Measurements from ENCODE around the gene SLAIN2. TPM values are rescaled to one million over a fixed set of nuclear protein-coding genes. Genes with fewer than 3 reads are reported as not detected.

Gene SLAIN2
- total RNA-seq, 1 donor from 2014 or later: 90.5 TPM

- H3K4me1 Mint-ChIP-seq (ENCODE audit: low read depth, unreplicated experiment): peaks cover 1% of the 10 kb centered on the region
- no peaks in the 10 kb centered on the region for H4K20me1 ChIP-seq (ENCODE audit: insufficient read depth, low read length)
- no peak overlapping the region for H3K9ac ChIP-seq (ENCODE audit: low read length)
- H3K4me3 Mint-ChIP-seq (ENCODE audit: unreplicated experiment): no peak overlapping the region
- no peaks in the 10 kb centered on the region for H3K27me3 ChIP-seq (ENCODE audit: insufficient read depth, low read length)
- no peak overlapping the region for H3K4me3 ChIP-seq (ENCODE audit: insufficient read depth, low read depth, low read length)
- H3K36me3 ChIP-seq (ENCODE audit: insufficient read depth, low read length): no peaks in the 10 kb centered on the region
- no peaks in the 10 kb centered on the region for H3K27me3 Mint-ChIP-seq (ENCODE audit: low read depth, unreplicated experiment)
- H3K9me3 ChIP-seq (ENCODE audit: insufficient read depth, low read depth, low read length): no peaks in the 10 kb centered on the region
- peak; percentile 90 for FAIRE-seq
- no peaks in the 10 kb centered on the region for H3K79me2 ChIP-seq (ENCODE audit: insufficient read depth, low read length)
- peak overlapping the region; percentile 66 for H3K27ac Mint-ChIP-seq (ENCODE audit: unreplicated experiment)
- no peaks in the 10 kb centered on the region for H3K36me3 Mint-ChIP-seq (ENCODE audit: low read depth, unreplicated experiment)
- TF ChIP-seq CTCF (IDR thresholded peaks at IDR 0.05; ENCODE audit: insufficient read depth, low read depth, low read length): peak; percentile 85
- TF ChIP-seq EZH2 (IDR thresholded peaks at IDR 0.05; ENCODE audit: insufficient read depth, low read length): no peak
- no peaks in the 10 kb centered on the region for H3K4me1 ChIP-seq (ENCODE audit: insufficient read depth, low read length)
- DNase-seq (ENCODE audit: low read depth): peak; percentile 58
- H3K27ac ChIP-seq (ENCODE audit: low read depth, low read length): no peak overlapping the region
- H3K4me2 ChIP-seq (ENCODE audit: low read length): peak overlapping the region; percentile 35
- H3K9me3 Mint-ChIP-seq (ENCODE audit: unreplicated experiment): no peaks in the 10 kb centered on the region
- H2AFZ ChIP-seq (ENCODE audit: low read depth, low read length): peak overlapping the region; percentile 59
Observed at GRCh38 chr4:48315728-48316630, 25.4 kb upstream of the SLAIN2 start.

GRCh38 chr4:48321312-48321711 lies 20.0 kb upstream of the SLAIN2 start:
- DNase-seq (ENCODE audit: low read depth) (no peak), FAIRE-seq (no peak)
- H2AFZ ChIP-seq (ENCODE audit: low read depth, low read length): no peak overlapping the region
- Mint-ChIP-seq H3K36me3 (ENCODE audit: low read depth, unreplicated experiment) (no peaks in the 10 kb centered on the region), H3K9me3 (ENCODE audit: unreplicated experiment) (no peaks in the 10 kb centered on the region), H3K27ac (ENCODE audit: unreplicated experiment) (no peak overlapping the region), H3K4me1 (ENCODE audit: low read depth, unreplicated experiment) (peaks cover 1% of the 10 kb centered on the region), H3K4me3 (ENCODE audit: unreplicated experiment) (no peak overlapping the region), H3K27me3 (ENCODE audit: low read depth, unreplicated experiment) (no peaks in the 10 kb centered on the region)
- no peaks in the 10 kb centered on the region for H3K36me3 ChIP-seq (ENCODE audit: insufficient read depth, low read length)
- H3K27ac ChIP-seq (ENCODE audit: low read depth, low read length): no peak overlapping the region
- H4K20me1 ChIP-seq (ENCODE audit: insufficient read depth, low read length): no peaks in the 10 kb centered on the region
- H3K79me2 ChIP-seq (ENCODE audit: insufficient read depth, low read length): no peaks in the 10 kb centered on the region
- H3K27me3 ChIP-seq (ENCODE audit: insufficient read depth, low read length): no peaks in the 10 kb centered on the region
- no peaks in the 10 kb centered on the region for H3K4me1 ChIP-seq (ENCODE audit: insufficient read depth, low read length)
- H3K9ac ChIP-seq (ENCODE audit: low read length): no peak overlapping the region
- TF ChIP-seq CTCF (IDR thresholded peaks at IDR 0.05; ENCODE audit: insufficient read depth, low read depth, low read length): no peak
- no peak for TF ChIP-seq EZH2 (IDR thresholded peaks at IDR 0.05; ENCODE audit: insufficient read depth, low read length)
- H3K4me3 ChIP-seq (ENCODE audit: insufficient read depth, low read depth, low read length): no peak overlapping the region
- no peaks in the 10 kb centered on the region for H3K9me3 ChIP-seq (ENCODE audit: insufficient read depth, low read depth, low read length)
- H3K4me2 ChIP-seq (ENCODE audit: low read length): no peak overlapping the region

- H4K20me1 ChIP-seq (ENCODE audit: insufficient read depth, low read length): no peaks in the 10 kb centered on the region
- DNase-seq (ENCODE audit: low read depth) (no peak), FAIRE-seq (no peak)
- H3K9me3 ChIP-seq (ENCODE audit: insufficient read depth, low read depth, low read length): no peaks in the 10 kb centered on the region
- H3K27ac ChIP-seq (ENCODE audit: low read depth, low read length): no peak overlapping the region
- H2AFZ ChIP-seq (ENCODE audit: low read depth, low read length): no peak overlapping the region
- H3K27me3 ChIP-seq (ENCODE audit: insufficient read depth, low read length): no peaks in the 10 kb centered on the region
- Mint-ChIP-seq H3K27me3 (ENCODE audit: low read depth, unreplicated experiment) (no peaks in the 10 kb centered on the region), H3K9me3 (ENCODE audit: unreplicated experiment) (no peaks in the 10 kb centered on the region), H3K27ac (ENCODE audit: unreplicated experiment) (no peak overlapping the region), H3K4me3 (ENCODE audit: unreplicated experiment) (no peak overlapping the region), H3K36me3 (ENCODE audit: low read depth, unreplicated experiment) (no peaks in the 10 kb centered on the region), H3K4me1 (ENCODE audit: low read depth, unreplicated experiment) (peaks cover 1% of the 10 kb centered on the region)
- no peaks in the 10 kb centered on the region for H3K36me3 ChIP-seq (ENCODE audit: insufficient read depth, low read length)
- H3K4me2 ChIP-seq (ENCODE audit: low read length): no peak overlapping the region
- TF ChIP-seq CTCF (IDR thresholded peaks at IDR 0.05; ENCODE audit: insufficient read depth, low read depth, low read length) (no peak), EZH2 (IDR thresholded peaks at IDR 0.05; ENCODE audit: insufficient read depth, low read length) (no peak)
- no peaks in the 10 kb centered on the region for H3K4me1 ChIP-seq (ENCODE audit: insufficient read depth, low read length)
- no peak overlapping the region for H3K9ac ChIP-seq (ENCODE audit: low read length)
- H3K4me3 ChIP-seq (ENCODE audit: insufficient read depth, low read depth, low read length): no peak overlapping the region
- no peaks in the 10 kb centered on the region for H3K79me2 ChIP-seq (ENCODE audit: insufficient read depth, low read length)
Observed at GRCh38 chr4:48322063-48322462, 19.3 kb upstream of the SLAIN2 start.
